Endothelial cell of umbilical vein (primary cell): ENCODE data around the gene CUL3. TPM values are rescaled to one million over a fixed set of nuclear protein-coding genes. Genes with fewer than 3 reads are reported as not detected.

ENCODE experiments used
- BruUV-seq: library from RNA; stranded (reverse); fragments of 400-500 nt; replicated peaks from 2 replicates; lab custom pipeline; 2021; lab: Mats Ljungman, UMichigan
- CTCF ChIA-PET: fragments of 300-600, 350-600 bp; sonication (Branson Sonifier 250); formaldehyde crosslinking; loops from one replicate; lab custom pipeline; 2021; ENCODE audit warnings: antibody characterized with exemption, inconsistent platforms; lab: Charles Lee
- POLR2A ChIA-PET: fragments of 300-600, 350-600 bp; sonication (Branson Sonifier 250); formaldehyde crosslinking; loops from one replicate; lab custom pipeline; 2021; ENCODE audit warnings: antibody characterized with exemption, inconsistent platforms; lab: Charles Lee
- DNase-seq: peaks from one replicate; pipeline ENCODE4 v3.0.0-alpha.2; 2011; ENCODE audit warnings: low read depth, low spot score
- FAIRE-seq: peaks from 2 replicates; lab custom pipeline; 2011; peaks lifted over from hg19 to GRCh38; lab: Jason Lieb, UNC
- H2AFZ ChIP-seq: 2 replicates; pipeline ENCODE4 v1.6.0; 2012; ENCODE audit warnings: low read depth, low read length, control low read depth, inconsistent platforms
- H3K27ac ChIP-seq: 2 replicates; pipeline ENCODE4 v1.5.1; 2011; ENCODE audit warnings: low read depth, mild to moderate bottlenecking, control low read depth, low read length, moderate library complexity; ENCODE audit not compliant: insufficient read depth
- H3K27me3 ChIP-seq, 2 experiments: 2 replicates each; pipeline versions ENCODE4 v1.6.0 to v1.6.1; 2011; ENCODE audit warnings: low read length in 2 of 2, mixed read lengths in 1 of 2; ENCODE audit not compliant: control insufficient read depth in 2 of 2, insufficient read depth in 2 of 2
- H3K36me3 ChIP-seq, 2 experiments: 2 replicates in 1 of 2; 3 replicates in 1 of 2; pipeline ENCODE4 v1.5.1; 2011; ENCODE audit warnings: low read length in 2 of 2, mild to moderate bottlenecking in 1 of 2, moderate library complexity in 1 of 2; ENCODE audit not compliant: control insufficient read depth in 2 of 2, insufficient read depth in 2 of 2; ENCODE audit errors: extremely low read depth in 1 of 2
- H3K4me1 ChIP-seq: 3 replicates; pipeline ENCODE4 v1.5.1; 2011; ENCODE audit warnings: mild to moderate bottlenecking, low read length; ENCODE audit not compliant: control insufficient read depth, insufficient read depth; ENCODE audit errors: extremely low read depth
- H3K4me2 ChIP-seq: 2 replicates; pipeline ENCODE4 v1.6.1; 2011; ENCODE audit warnings: low read length, control low read depth, mixed read lengths; ENCODE audit not compliant: insufficient read depth
- H3K4me3 ChIP-seq, 3 experiments: fragments of 200-600 bp in 1 of 3; sonication (generic), shearing (Covaris generic) in 1 of 3; replicated peaks in 1 of 3; 2 replicates each; pipeline ENCODE4 v1.5.1; 2011 to 2016; ENCODE audit warnings: control low read depth in 3 of 3, low read length in 3 of 3, mild to moderate bottlenecking in 2 of 3, inconsistent platforms in 1 of 3, low read depth in 1 of 3, moderate library complexity in 1 of 3; ENCODE audit not compliant: insufficient read depth in 1 of 3
- H3K79me2 ChIP-seq: 2 replicates; pipeline ENCODE4 v1.6.0; 2012; ENCODE audit warnings: low read length, inconsistent platforms; ENCODE audit not compliant: control insufficient read depth, insufficient read depth
- H3K9ac ChIP-seq: replicated peaks from 2 replicates; pipeline ENCODE3; 2011; ENCODE audit warnings: low read length, control low read depth; ENCODE audit not compliant: insufficient read depth; ENCODE audit errors: extremely low read depth
- H3K9me1 ChIP-seq: replicated peaks from 3 replicates; pipeline ENCODE4 v1.6.0; 2011; ENCODE audit warnings: mild to moderate bottlenecking, low read length; ENCODE audit not compliant: control insufficient read depth, insufficient read depth; ENCODE audit errors: extremely low read depth
- H3K9me3 ChIP-seq: replicated peaks from 2 replicates; pipeline ENCODE4 v1.5.1; 2012; ENCODE audit warnings: low read length, inconsistent platforms; ENCODE audit not compliant: control insufficient read depth, insufficient read depth
- H4K20me1 ChIP-seq: replicated peaks from 2 replicates; pipeline ENCODE3; 2011; ENCODE audit warnings: mild to moderate bottlenecking, low read length; ENCODE audit not compliant: control insufficient read depth, insufficient read depth; ENCODE audit errors: extremely low read depth
- CTCF ChIP-seq, 2 donors: IDR thresholded peaks; 1 replicate in 1 of 2; 2 replicates in 1 of 2; pipeline ENCODE4 v1.5.1; 2011; ENCODE audit warnings: low read length in 2 of 2, mild to moderate bottlenecking in 2 of 2, moderate library complexity in 2 of 2, control low read depth in 1 of 2, inconsistent platforms in 1 of 2, low read depth in 1 of 2; ENCODE audit not compliant: insufficient read depth in 1 of 2; ENCODE audit errors: extremely low read depth in 1 of 2
- EZH2 ChIP-seq: IDR thresholded peaks from 2 replicates; pipeline ENCODE4 v1.6.1; 2012; ENCODE audit warnings: borderline replicate concordance, low read depth, mild to moderate bottlenecking, moderate library complexity, low read length, inconsistent platforms; ENCODE audit not compliant: severe bottlenecking
- FOS ChIP-seq: IDR thresholded peaks from 2 replicates; pipeline ENCODE4 v1.6.1; 2011; ENCODE audit warnings: mild to moderate bottlenecking, low read length, moderate library complexity, borderline replicate concordance; ENCODE audit not compliant: insufficient read depth
- GATA2 ChIP-seq: IDR thresholded peaks from 2 replicates; pipeline ENCODE4 v1.7.0; 2011; ENCODE audit warnings: low read depth, mild to moderate bottlenecking, moderate library complexity, mixed read lengths, low read length; ENCODE audit not compliant: insufficient read length, insufficient read depth
- JUN ChIP-seq: IDR thresholded peaks from 2 replicates; pipeline ENCODE4 v1.6.1; 2011; ENCODE audit warnings: borderline replicate concordance, low read depth; ENCODE audit not compliant: insufficient read length, insufficient read depth
- MAX ChIP-seq: IDR thresholded peaks from 2 replicates; pipeline ENCODE4 v1.6.1; 2011; ENCODE audit not compliant: insufficient read depth, insufficient read length
- MYC ChIP-seq: IDR thresholded peaks from one replicate; pipeline ENCODE4 v1.6.1; 2011; ENCODE audit warnings: mild to moderate bottlenecking, low read depth, low read length
- POLR2A ChIP-seq: IDR thresholded peaks from 2 replicates; pipeline ENCODE4 v1.6.1; 2012; ENCODE audit warnings: low read depth, mild to moderate bottlenecking, control low read depth, low read length
- POLR2AphosphoS5 ChIP-seq: IDR thresholded peaks from 2 replicates; pipeline ENCODE4 v1.6.1; 2012; ENCODE audit warnings: low read depth, mild to moderate bottlenecking, control low read depth, low read length, moderate library complexity; ENCODE audit not compliant: insufficient read depth
- dilution Hi-C: fragments of 300-500 bp; cut with MboI; formaldehyde crosslinking; loops from one replicate; pipeline ENCODE4 v1.15.0; 2019; ENCODE audit warnings: low sequenced_read_pairs; ENCODE audit not compliant: extremely low pct_ligation_motif_present
- intact Hi-C: fragments of 100-400 bp; cut with micrococcal nuclease; formaldehyde crosslinking; loops from one replicate; pipeline ENCODE4 v1.10.0; 2022
- polyA plus RNA-seq, 4 experiments: library from polyadenylated mRNA; depleted of rRNA in 3 of 4; stranded (reverse) in 3 of 4; unstranded in 1 of 4; fragments of >200 nt; gene quantifications; 2 replicates each; pipeline versions ENCODE4 v1.2.1 to v1.2.3, GENCODE V29; 2011 to 2012; ENCODE audit warnings: missing spikeins in 1 of 4
- total RNA-seq: library from RNA; stranded (reverse); gene quantifications from 2 replicates; pipeline ENCODE4 v1.2.3, GENCODE V29; 2021

The CUL3 gene
- total and polyA plus RNA-seq, 2 donors (not counting 3 experiments of a cell fraction or from before 2014, with no cell fraction given), result 22.7 to 82.3 TPM

DNA sequence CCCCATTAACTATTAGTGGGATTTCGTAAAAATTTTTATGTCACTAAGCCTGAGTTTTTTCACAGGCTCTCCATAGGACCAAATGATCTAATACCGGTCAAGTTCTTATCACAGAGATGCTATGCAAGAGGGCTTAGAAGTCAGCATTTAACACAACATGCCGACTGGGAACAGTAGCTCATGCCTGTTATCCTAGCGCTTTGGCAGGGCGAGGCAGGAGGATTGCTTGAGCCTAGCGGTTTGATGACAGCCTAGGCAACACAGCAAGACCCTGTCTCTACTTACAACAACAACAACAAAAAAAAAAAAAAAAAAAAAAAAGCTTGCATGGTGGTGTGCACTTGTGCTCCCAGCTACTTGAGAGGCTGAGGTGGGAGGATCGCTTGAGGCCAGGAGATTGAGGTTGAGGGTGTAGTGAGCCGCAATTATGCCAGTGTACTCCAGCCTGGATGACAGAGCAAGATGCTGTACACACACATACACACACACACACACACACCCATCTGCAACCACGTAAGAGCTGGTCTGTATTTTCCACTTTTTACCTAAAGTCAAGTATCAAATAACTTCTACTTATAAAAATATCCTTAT is 115.7 kb downstream of the CUL3 start:
- H3K9me1 ChIP-seq, result no peaks in the 10 kb centered on the region
- no peaks in the 10 kb centered on the region for H4K20me1 ChIP-seq
- H2AFZ ChIP-seq, result no peak overlapping the region
- intact Hi-C loops, result no loop called here
- no peak overlapping the region for H3K27ac ChIP-seq
- ChIA-PET CTCF (interaction anchor here (0.6 to 2.1 kb wide), 6 partner anchors 12 to 146 kb away, joined by 3 to 7 read pairs (median 4); partner anchors contain the start of gene FAM124B), POLR2A (interaction anchor here (0.6 kb wide), 2 partner anchors 112 to 201 kb away, joined by 3 to 6 read pairs; no protein-coding TSS in a partner anchor)
- DNase-seq (no peak), FAIRE-seq (no peak)
- H3K9me3 ChIP-seq, result no peaks in the 10 kb centered on the region
- no TSS peak for BruUV-seq
- H3K27me3 ChIP-seq, result no peaks in the 10 kb centered on the region
- no peak overlapping the region for H3K4me2 ChIP-seq
- H3K79me2 ChIP-seq, result no peaks in the 10 kb centered on the region
- H3K4me3 ChIP-seq, result no peak overlapping the region
- H3K4me1 ChIP-seq, result no peaks in the 10 kb centered on the region
- H3K36me3 ChIP-seq, result peaks cover 0 to 9% of the 10 kb centered on the region in 2 experiments
- H3K9ac ChIP-seq, result no peak overlapping the region
- dilution Hi-C loops, result no loop called here
- TF ChIP-seq EZH2 (no peak), POLR2AphosphoS5 (no peak)

GRCh38 chr2:224466304-224466895 is 118.8 kb downstream of the CUL3 start:
- intact Hi-C loops (no loop called here), dilution Hi-C loops (no loop called here)
- DNase-seq, result no peak
- no peaks in the 10 kb centered on the region for H4K20me1 ChIP-seq
- no peaks in the 10 kb centered on the region for H3K27me3 ChIP-seq
- TF ChIP-seq CTCF (IDR thresholded peaks at IDR 0.05; ENCODE audit: extremely low read depth in 1 of 2, insufficient read depth in 1 of 2, low read depth in 1 of 2, low read length in 2 of 2), result no peak
- no peak for TF ChIP-seq FOS
- TF ChIP-seq MYC, result no peak
- no peak for TF ChIP-seq POLR2A
- no peak for TF ChIP-seq MAX
- TF ChIP-seq EZH2, result no peak
- TF ChIP-seq POLR2AphosphoS5, result no peak
- no peak for TF ChIP-seq JUN
- no peak for TF ChIP-seq GATA2
- H3K36me3 ChIP-seq, result no peaks in the 10 kb centered on the region
- no peaks in the 10 kb centered on the region for H3K9me3 ChIP-seq
- no peak overlapping the region for H2AFZ ChIP-seq
- no peak overlapping the region for H3K9ac ChIP-seq
- ChIA-PET POLR2A (no interaction called here), CTCF (interaction anchor here (1.0 to 1.6 kb wide), 2 partner anchors 17 to 21 kb away, joined by 3 to 5 read pairs; no protein-coding TSS in a partner anchor)
- no peak for FAIRE-seq
- no peak overlapping the region for H3K27ac ChIP-seq
- no TSS peak for BruUV-seq
- H3K4me2 ChIP-seq, result no peak overlapping the region
- H3K9me1 ChIP-seq, result no peaks in the 10 kb centered on the region
- no peaks in the 10 kb centered on the region for H3K79me2 ChIP-seq
- no peak overlapping the region for H3K4me3 ChIP-seq
- H3K4me1 ChIP-seq, result no peaks in the 10 kb centered on the region
